Middle frontal gyrus (tissue), 1 donor: ENCODE measurements around the gene TMEM95.

ENCODE experiments used
- DNase-seq: peaks from one replicate; pipeline ENCODE4 v3.0.0-alpha.2; 2015; ENCODE audit warnings: low spot score; ENCODE audit errors: extremely low spot score

Gene TMEM95

GRCh38 chr17:7374353-7374752, 19.4 kb downstream of the TMEM95 start:
- DNase-seq, result no peak

DNA sequence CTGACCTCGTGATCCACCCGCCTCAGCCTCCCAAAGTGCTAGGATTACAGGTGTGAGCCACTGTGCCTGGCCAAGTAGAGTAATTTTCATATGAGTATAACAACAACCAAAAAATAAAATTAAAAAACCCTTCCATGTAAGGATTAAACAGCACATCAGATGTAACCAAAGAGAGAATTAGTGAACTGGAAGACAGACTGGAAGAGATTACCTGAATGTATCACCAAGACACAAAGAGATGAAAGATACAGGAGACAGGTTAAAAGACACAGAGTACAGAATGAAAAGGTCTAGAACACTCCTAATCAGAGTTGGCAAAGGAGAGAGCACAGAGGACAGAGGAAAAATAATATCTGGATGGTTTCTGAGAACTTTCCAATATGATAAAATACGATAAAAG, 24.2 kb downstream of the TMEM95 start:
- DNase-seq, result no peak

- no peak for DNase-seq
These were observed 25.4 kb downstream of the TMEM95 start for GRCh38 chr17:7380321-7380720.

GRCh38 chr17:7380855-7381683, 26.1 kb downstream of the TMEM95 start, which contains the start of gene TNK1:
Gene TNK1, plus strand, starts transcription at chr17:7381089. Its CDS starts 1,838 bp downstream, at chr17:7382927.
- no peak for DNase-seq

- DNase-seq, result no peak
These were observed 27.9 kb downstream of the TMEM95 start for GRCh38 chr17:7382901-7383300.

GRCh38 chr17:7383371-7383741, 28.4 kb downstream of the TMEM95 start:
- no peak for DNase-seq

- no peak for DNase-seq
These were observed 29.0 kb downstream of the TMEM95 start for GRCh38 chr17:7383742-7384488.

DNA sequence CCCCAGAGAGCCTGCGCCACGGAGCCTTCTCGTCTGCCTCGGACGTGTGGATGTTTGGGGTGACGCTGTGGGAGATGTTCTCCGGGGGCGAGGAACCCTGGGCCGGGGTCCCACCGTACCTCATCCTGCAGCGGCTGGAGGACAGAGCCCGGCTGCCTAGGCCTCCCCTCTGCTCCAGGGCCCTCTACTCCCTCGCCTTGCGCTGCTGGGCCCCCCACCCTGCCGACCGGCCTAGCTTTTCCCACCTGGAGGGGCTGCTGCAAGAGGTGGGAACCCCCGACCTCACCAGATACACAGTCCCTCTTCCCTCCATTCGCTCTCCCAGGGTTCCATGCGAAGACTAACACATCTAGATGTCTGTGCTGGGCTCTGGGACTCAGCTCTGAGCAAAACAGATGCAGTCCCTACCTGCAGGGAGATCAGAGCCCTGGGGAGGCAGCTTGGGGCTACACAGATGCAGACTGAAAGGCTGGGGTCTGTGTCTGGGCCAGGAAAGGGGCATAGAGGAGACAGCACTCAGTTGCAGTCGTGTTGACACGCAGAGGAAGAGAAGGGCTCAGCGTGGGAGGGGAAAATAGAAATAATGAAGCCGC, 29.6 kb downstream of the TMEM95 start:
- no peak for DNase-seq

DNA sequence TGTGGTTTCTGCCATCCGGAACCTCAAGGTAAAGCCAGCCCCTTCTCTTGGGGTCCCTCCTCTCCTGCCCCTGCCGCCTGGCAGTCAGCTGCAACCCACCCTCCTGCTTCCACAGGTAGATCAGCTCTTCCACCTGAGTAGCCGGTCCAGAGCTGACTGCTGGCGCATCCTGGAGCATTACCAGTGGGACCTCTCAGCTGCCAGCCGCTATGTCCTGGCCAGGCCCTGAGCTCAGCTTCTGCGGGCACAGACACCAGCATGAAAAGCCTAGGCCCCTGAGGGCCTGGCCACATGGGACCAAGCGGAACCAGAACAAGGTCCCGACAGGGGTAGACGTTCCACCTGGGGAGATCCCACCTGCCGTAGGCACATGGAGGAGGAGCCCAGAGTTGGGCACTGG, 33.9 kb downstream of the TMEM95 start:
- no peak for DNase-seq

- no peak for DNase-seq
These were observed 35.3 kb downstream of the TMEM95 start for GRCh38 chr17:7389924-7390910.

- no peak for DNase-seq
These were observed 36.4 kb downstream of the TMEM95 start for GRCh38 chr17:7391307-7391706.

DNA sequence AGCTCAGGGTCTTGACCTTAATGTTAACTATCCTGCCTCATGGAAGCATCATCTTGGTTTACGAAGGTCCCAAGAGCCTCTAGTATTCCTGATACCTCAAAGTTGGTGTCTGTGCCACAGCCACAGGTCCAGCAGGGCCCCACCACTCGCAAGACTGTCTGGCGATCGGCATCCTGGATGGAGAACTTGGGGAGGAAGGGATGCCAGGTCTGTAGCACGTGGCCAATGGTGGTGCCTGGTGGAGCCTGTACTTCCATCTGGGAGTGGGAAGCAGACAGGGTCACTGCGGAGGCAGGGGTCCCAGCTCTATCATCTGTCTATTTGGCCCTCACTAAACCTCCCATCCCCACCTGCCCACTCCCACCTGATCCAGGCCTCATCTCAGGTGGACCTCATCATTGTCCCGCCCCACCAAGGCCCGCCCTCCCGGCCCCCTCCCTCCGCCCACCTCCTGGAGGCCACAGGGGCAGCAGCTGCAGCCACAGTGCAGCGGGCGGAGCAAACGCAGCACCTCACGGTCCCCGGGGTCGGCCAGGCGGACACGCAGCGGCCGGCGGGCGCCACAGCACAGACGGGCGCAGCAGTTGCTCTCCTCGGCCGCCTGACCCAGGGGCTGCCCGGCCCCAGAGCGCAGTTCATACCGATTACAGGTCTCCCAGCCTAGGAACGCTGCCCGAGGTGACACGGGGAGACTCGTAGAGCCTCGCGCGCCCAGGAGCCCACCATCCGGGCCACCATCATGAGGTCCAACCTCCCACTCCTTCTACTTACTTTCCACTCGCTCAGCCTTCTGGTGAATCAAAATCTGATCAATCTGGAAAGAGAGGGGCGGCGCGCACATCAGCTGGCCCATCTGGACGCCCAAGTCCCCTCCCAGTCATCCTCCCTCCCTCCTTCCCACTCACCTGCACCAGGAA, 38.0 kb downstream of the TMEM95 start:
- DNase-seq, result no peak

DNA sequence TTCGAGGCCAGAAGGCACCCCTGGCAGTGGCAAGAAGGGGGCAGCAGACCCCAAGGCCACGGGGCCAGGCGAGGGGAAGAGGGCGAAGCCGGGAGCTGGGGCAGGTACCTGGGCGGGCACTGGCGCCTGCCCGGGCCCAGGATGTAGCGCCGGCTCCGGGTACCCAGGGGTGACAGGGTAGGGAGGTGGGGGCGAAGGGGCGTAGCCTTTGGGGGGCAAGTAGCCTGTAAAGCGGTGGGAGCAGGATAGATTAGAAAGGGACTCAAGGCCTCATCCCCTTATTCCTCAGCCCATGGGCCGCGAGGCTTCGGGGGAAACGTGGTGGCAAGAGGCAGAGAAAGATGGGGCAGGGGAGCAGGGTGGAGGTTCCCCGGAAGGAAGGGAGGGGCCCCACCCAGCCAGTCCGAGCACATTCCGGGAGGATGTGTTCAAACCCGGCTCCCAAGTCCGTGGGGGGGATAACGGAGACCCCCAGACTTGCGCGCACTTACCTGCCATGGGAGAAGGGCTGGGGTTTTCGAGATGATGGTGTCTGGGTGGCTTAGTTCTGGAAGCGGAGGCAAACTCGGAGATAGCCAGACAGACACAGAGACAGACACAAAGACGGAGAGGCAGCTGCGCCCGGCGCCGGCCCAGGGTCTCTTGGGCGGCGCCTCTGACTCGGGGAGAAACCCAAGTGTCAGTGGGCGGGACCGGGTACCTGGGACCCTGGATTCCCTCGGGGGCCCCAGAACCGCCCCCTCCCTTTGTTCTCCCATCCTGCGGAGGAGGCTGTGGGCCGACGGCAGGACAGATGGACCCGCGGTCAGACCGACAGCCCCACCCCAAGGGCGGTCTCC, 38.9 kb downstream of the TMEM95 start:
- DNase-seq, result no peak

GRCh38 chr17:7394452-7395191, 39.7 kb downstream of the TMEM95 start, which contains the start of gene PLSCR3:
Gene PLSCR3, minus strand, starts transcription at chr17:7394525. Its CDS starts 415 bp downstream, at chr17:7394110.
- DNase-seq, result peak; percentile 57

DNA sequence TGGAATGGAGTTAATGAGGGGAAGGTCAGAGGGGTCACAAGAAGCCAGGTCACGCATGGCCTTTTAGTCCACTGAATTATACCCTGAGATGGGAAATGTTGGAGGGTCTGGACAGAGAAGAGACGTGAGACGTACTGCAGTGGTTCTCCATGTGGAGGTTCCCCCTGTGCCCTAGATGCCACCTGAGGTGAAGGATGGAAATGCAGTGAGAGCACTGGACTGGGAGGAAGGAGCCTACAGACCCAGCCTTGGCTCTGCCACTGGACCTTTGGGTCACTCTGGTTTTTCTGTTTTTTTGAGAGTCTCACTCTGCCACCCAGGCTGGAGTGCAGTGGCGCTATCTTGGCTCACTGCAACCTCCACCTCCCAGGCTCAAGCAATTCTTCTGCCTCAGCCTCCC, 41.2 kb downstream of the TMEM95 start:
- no peak for DNase-seq

DNA sequence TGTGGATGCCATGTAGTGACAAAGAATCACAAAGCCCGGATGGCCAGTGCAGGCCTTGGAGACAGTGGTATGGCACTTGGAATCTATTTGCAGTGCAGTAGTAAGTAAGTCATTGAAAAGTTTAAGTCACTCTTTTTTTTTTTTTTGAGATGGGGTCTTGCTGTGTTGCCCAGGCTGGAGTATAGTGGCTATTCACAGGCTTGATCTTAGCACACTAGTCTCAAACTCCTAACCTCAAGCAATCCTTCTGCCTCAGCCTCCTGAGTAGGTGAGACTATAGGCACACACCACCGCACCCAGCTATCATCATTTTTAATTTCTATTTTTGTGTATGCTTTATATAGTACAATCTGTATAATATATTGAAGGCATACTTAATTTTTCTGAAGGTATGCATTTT, 43.7 kb downstream of the TMEM95 start:
- DNase-seq, result no peak

DNA sequence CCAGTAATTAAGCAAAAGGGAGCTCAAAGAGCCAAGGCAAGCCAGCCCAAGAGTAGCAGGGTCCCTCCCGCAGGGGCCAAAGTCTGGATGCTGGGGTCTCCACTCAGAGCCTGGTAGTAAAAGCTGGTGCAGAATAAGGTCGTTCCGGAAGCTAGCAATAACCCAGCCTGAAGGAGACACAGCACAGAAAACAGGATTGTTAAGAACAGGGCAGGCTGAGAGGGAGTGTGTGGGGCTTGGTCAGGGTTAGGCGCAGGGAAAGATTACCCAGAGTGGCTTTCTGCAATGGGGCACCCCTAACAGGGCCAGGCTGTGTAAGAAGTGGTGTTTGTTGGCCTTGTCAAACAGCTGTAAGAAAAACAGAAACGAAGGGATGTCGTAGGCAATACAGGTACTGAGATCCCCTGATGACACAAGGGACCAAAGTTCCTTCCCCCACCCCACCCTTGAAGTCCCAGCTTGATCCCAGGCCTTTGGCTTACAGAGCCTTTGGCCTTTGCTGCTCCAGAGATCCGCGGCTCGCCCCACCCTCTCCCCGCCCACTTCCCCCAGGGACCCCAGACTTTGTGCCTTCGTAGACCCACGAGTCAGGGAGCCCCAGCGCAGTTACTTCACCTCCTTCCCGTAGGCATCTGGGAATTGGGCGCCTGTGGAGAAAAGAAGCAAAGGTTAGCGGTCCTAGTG, 48.2 kb downstream of the TMEM95 start:
- DNase-seq, result no peak

GRCh38 chr17:7403727-7403976, 48.7 kb downstream of the TMEM95 start:
- no peak for DNase-seq
